ENCODE data around the gene SLCO4A1.

The SLCO4A1 gene

DNA sequence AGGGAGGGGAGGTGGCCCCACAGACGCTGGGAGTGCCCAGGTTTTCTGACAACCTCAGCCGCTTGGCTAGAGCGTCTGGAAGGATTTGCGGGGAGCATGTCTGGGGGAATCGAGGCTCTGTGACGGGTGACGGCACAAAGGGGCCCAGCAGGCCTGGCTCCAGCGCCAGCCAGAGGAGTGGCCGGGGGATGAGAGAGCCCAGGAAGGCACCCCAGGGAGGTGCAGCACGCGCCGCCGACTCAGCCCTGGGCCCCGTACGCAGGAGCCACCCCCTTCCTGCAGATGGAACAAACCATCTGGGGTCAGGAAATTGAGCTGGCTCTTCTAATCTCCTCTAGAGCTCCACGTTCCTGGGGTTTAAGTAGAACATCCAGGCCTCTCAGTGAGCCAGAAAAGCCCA, 5.9 kb upstream of the SLCO4A1 start:
- H3K4me3 ChIP-seq (ENCODE audit: low read depth, low read length) = no peak overlapping the region

DNA sequence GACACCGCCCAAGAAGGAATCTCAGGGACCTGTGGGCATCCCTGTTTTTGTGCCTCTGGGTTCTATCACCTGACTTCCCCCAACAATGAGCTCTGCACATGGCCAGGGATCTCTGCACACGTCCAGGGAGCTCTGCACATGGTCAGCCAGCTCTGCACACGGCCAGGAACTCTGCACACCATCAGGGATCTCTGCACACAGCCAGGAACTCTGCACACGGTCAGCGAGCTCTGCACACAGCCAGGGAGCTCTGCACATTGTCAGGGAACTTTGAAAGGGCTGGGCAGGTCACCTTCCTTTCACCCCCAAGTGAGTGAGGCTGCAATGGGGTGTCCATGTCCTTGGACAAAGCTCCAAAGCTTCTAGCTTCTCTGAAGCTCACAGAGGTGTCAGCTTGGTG, 5.2 kb upstream of the SLCO4A1 start:
- no peak overlapping the region for H3K4me3 ChIP-seq (ENCODE audit: low read depth, low read length)

DNA sequence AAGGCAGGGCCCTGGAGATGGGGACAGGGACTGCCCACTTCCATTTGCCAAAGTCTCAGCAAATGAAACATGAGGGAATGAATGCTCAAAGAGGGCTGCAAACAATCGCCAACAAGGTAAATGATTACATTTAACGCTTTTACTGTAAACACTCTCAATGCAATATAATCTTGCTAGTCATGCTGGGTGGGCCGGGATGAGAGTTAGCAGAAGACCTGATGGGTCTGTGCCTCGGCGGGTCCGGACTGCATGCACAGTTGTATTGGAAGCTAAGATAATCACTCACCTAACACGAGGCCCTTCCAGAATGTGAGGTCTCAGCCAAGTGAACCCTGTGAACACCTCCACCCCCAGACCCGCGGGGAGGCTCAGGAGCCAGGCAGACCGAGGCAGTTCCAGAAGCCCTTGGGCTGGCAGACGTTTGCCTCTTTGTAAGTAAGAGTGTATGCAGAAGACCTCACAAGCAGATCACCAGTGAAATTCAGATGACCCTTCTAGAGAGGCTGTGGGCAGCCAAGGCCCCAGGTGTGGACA, 4.7 kb upstream of the SLCO4A1 start:
- no peak overlapping the region for H3K4me3 ChIP-seq (ENCODE audit: low read depth, low read length)

DNA sequence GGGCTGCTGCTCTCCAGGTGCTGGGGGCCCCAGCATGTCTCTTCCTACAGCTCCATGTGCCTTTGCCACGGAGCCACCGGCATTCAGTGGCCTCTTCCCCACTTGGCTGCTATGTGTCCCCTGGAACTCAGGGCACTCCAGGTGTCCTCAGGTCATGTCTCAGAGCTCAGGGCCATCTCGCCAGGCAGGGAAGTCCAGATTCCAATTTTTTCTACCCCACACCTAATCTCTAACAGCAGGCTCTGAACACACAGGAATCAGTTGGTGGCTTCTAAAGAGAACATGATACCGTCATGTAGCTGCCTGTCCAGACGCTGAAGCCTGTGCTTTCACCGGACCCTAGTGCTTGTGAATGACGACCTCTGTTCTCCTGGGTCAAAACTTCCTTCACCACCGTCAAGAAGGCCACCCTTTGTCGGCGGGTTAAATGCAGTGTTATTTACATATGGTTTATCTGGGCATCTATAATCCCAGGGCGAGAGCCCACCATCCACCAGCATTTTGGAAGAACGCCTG, 4.2 kb upstream of the SLCO4A1 start:
- H3K4me3 ChIP-seq (ENCODE audit: low read depth, low read length) = no peak overlapping the region

DNA sequence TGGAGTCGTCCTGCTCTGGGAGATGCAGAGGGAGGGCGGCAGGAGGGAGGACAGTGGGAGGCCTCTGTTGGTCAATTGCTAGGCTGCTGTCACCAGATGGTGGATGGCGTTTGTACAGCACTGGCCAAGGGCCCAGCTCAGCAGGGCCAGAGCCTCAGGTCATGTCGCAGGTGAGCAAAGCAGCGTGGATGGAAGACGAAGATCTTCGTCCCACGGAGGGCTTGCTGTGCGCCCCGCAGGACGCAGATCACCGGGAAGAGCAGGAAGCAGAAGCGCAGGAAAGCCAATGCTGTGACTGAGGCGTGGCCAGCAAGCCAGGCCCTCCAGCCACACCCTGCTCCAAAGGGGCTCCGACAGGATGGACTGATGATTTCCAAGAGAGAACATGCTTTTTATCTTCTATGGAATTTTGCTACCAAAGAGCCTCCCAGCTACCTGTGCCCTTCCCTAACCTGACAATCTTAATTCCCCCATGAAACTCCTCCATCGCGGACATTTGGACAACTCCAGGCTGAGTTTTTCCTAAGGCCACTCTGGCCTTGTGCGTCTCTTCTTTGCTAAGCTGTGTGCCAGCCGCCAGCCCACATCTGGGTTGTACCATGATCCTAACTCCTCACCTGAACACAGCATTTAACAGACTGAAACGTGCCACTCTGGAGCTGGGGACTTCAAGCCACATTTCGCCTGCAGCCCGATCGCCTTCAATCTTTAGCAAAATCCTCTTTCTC, 3.5 kb upstream of the SLCO4A1 start:
- no peak overlapping the region for H3K4me3 ChIP-seq (ENCODE audit: low read depth, low read length)

DNA sequence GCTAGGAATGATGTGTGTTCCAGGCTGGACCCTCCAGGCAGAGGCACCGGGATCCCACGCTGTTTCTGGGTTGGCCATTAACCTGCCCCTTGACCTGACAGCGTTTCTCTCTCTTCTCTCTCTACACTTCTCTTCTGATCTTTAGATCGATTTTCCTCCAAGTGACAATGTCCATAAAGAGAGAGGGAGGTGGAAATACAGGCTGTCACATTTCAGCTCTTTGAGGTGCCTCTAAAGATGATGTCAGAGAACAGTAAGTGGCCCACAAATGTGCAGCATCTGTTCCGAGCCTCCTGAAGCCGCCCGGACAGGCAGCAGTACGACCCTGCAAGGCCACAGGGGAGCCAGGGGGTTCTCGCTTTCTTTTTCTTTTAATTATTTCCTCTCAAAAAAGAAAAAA, 2.5 kb upstream of the SLCO4A1 start:
- no peak overlapping the region for H3K4me3 ChIP-seq (ENCODE audit: low read depth, low read length)

DNA sequence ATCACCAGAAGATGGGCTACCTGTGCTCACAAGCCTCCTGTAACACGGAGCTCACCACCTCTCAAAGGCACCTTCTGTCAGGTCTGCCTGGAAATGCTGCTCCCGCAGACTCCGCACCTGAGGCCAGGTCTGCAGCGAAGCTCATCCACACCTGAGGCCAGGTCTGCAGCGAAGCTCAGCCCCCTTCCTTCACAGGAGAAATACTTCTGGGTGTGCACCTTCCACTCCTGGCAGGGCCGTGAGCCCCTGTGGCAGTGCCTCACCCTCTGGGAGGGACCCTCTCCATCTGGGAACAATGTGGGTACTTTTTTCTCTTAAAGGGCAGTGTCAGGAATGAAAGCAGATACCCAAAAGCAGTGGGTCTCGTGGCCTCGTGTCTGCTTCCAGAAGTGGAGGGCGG, 1.4 kb upstream of the SLCO4A1 start:
- no peak overlapping the region for H3K4me3 ChIP-seq (ENCODE audit: low read depth, low read length)

DNA sequence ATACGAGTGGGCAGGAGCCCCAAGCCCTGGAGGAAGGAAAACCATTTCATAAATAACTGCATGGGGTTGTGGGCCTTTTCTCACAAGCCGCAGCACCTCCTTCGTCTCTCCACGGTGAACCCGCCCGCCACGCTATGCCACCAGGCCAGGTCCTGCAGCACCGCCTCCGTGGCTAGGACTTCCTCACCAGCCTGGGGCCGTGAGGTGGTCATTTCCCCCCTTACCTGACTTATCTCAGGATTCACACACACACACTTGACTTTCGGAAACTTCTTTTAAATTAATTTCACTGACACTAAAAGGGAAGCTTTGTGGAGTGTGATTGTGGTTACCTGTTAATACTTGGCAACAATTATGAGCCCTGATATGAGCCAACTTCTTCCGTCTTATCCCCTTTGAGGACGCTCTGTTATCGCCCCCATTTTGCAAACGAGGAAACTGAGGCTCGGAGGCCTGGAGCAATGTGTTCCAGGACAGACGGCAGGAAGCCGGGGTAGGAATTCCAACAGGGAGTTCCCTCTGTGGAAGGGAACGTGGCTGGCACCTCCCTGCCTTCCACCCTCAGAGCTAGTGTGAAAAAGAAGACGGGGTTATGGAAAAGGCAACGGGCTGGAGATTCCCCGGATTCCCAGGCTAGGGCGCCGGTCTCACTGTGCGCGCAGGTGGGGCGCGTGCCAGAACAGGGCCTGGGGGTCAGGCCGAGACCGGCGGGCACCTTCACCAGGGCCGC, 817 bp upstream of the SLCO4A1 start:
- H3K4me3 ChIP-seq (ENCODE audit: low read depth, low read length) = peak overlapping the region; percentile 24

DNA sequence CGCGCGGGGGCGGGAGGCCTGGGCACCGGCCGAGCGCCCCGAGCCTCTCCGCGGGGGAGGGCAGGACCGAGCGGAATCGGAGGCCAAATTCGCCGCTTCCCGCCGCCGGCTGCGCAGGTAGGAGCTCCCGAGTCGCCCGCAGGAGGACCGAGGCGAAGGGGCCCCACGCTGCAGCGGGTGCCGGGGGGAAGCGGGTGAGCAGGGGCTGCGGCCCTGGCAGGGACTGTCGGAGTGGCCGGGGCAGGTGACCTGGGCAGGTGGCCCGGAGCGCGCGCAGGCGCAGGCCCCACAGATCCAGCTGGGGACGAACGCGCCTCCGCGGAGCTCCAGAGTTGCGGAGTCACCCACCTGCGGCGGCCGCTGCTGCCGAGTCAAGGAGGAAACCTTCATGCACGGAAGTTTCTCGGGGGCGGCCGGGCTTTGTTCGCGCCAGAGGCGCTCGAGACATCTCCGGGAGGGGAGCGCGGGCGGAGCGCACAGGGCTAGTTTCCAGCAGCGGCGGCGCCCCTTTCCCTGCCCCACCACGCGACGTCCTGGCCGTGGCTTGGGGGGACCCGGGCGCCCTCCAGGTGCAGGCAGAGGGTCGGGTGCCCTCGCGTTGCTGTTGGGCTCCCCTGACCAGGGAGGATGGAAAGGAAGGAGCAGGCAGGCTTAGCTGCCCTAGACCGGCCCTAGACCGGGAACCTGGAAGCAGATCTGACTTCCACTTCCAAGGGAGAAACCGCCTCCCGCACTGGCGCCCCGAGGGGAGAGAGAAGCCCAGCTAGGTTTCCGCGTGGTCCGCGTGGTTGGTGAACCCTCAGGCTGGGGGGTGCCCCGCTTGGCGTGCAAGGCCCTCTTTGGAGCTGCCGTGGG, 590 bp downstream of the SLCO4A1 start:
- peak overlapping the region; percentile 57 for H3K4me3 ChIP-seq (ENCODE audit: low read depth, low read length)

DNA sequence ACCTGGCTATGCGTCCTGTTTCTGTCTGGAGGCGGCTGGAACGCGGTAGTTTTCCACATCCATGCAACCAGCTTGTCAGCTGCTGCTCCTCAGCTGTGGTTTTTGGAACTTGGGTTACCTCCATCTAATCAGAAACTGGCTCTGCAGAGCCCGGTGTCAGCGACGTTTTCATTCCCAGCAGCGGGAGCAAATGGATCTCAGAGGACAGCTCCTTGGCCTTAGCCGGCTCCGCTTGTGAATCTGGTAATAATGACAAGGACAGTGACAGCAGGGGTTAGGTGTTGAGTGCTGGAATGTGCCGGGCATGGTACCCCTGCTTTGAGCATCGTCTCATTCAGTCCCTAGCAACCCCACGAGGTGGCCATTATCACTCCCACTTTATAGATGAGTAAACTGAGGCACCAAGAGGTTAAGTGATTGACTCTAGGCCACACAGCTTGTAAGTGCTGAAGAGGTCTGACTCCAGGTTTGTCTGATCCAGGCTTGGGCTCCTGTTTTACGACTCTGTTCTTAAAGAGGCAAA, 1.3 kb downstream of the SLCO4A1 start:
- H3K4me3 ChIP-seq (ENCODE audit: low read depth, low read length) = peak overlapping the region; percentile 57

DNA sequence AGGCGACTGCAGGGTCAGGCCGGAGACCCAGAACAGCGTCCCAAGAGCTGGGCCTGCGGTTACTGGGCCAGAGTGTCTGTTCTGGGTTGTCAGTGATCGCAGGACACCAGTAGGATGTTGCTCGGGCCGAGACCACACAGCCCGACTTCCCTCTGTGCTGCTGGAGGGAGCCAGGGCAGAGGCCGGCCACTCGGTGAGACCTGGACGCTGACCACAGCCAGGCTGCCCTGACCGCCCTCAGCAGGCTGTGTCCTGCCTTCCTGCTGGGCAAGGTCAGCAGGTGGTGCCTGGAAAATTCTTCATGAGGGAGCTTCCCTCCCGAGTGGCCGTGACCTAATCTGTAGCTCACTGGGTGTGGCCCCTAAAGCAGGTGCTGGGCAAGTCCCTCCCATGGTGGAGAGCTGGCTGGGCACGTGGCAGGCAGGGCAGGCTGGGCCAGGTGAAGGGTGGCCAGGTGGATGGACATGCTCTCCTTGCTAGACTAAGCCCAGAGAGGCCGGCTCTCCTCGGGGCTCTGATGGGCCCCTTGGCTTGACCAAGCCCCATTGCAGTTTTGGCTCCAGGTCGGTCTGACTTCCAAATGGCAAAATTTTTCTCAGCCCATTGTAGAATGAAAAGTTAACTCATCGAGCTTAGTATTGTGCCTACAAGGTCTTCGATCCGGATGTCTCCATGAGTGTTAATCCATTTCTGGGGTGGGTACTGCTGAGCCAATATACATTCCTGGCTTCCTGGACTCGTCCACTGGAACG, 1.9 kb downstream of the SLCO4A1 start:
- H3K4me3 ChIP-seq (ENCODE audit: low read depth, low read length) = no peak overlapping the region

DNA sequence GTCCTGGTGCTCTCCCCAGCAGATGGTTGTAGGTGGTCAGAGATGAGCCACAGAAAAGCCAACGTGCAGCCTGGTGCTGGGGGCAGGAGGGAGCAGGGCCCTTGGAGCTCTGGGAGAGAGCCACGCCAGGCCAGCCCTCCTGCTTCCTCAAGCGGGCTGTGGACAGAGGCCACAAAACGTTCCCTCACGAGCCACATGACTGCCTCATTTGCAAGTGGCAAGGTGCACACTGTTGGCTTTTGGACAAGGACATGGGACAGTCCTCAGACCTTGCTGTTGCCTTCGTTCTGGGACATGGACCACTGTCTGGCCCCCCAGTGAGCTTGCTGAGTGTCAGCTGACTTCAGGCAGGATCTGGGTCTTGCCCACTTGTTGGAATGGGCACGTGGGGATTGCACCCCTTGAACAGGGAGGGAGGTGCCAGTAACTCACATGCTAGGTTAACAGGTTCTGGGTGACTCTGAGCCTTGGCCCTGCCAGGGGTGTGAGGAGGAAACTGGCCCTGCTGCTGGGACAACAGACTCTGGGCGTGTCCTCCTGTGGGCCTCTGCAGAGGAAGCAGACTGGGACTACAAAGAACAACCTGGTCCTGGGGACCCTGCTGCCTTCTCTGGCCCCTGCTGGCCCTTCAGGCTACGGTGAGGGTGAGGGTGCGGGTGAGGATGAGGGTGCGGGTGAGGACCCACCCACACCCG, 2.6 kb downstream of the SLCO4A1 start:
- no peak overlapping the region for H3K4me3 ChIP-seq (ENCODE audit: low read depth, low read length)

DNA sequence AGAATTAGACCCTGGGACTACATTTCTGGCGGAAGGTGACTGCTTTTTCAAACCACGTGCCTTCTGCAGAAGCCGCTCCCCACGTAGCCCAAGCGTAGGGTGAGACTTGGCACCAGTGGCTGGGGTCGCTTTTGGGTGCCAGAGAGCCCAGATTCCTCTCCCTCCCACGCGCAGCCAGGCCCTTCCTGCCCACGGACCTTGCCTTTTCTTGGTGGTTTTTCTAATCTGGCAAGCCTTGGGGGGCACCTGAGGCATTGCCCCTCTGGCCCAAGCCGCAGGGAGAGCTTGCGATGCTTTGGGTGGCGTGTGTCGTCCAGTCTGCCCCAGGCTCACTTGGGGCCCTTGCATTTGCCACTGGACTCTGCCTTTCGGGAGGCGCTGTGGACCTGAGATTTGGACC, 3.3 kb downstream of the SLCO4A1 start:
- H3K4me3 ChIP-seq (ENCODE audit: low read depth, low read length) = no peak overlapping the region

DNA sequence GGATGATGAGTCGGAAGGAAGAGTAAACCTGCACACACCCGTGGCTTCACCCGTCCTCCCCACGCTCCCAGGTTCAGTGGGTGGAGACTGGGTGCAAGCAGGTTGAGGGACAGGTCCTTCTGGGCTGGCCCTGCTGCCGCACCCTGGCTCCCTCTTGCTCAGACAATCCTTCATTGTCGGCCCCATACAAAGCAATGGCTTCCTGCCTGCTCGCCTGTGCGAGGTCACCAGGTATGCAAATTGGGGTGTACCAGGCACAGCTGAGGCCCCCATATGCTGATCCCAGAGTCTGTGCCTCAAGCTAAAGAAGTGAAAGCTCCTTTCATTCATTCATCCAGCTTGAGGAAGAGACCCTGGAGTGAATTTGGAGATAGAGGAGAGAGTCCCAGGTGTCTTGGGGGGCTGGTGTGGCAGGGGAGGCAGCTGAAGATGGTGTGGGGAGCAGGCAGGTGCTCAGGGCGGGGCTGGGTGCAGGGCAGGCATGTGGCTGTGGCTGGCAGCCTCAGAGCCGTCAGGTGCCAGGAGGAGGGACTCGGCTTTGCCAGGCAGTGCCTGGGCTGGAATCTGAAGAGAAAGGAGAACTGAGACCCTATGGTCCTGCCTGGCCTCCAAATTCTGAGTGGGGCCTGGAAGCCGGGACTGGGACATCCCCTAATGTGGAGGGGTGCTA, 4.7 kb downstream of the SLCO4A1 start:
- H3K4me3 ChIP-seq (ENCODE audit: low read depth, low read length) = no peak overlapping the region

DNA sequence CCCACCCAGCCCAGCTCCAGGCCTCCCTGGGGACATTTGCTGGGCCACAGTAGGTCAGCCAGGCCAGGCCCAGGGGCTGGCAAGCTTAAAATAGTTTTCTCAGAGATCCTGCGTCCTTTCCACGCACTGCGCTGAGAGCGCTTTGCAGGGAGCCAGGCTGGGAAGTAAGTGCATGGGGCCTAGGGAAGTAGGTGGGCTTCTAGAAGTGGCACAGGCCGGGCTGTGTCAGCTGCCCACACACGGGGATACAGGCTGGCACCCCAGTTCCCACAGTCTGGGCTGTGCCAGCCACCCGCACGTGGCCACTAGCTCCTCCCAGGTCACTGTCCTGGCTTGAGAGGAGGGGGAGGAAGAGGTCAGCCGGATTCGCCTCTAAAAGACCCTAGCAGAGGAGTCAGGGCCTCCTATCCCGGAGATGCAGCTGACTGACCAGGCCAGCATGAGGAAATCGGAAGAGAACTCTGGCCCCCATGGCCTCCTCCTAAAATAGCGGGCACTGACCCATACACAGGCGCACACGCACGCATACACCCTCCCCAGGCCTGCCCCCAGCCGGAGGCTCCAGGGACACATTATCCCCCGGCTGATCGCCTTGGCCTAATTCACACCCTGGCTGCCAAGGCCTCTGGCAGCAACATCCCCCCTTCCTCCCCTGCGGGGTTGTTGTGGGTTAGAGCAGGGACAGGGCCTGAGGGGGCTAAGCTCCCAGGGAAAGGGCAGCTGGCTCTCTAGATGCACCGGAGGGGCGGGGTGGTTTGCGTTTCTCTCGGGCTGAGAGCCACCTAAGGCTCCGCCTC, 5.4 kb downstream of the SLCO4A1 start:
- H3K4me3 ChIP-seq (ENCODE audit: low read depth, low read length) = no peak overlapping the region

DNA sequence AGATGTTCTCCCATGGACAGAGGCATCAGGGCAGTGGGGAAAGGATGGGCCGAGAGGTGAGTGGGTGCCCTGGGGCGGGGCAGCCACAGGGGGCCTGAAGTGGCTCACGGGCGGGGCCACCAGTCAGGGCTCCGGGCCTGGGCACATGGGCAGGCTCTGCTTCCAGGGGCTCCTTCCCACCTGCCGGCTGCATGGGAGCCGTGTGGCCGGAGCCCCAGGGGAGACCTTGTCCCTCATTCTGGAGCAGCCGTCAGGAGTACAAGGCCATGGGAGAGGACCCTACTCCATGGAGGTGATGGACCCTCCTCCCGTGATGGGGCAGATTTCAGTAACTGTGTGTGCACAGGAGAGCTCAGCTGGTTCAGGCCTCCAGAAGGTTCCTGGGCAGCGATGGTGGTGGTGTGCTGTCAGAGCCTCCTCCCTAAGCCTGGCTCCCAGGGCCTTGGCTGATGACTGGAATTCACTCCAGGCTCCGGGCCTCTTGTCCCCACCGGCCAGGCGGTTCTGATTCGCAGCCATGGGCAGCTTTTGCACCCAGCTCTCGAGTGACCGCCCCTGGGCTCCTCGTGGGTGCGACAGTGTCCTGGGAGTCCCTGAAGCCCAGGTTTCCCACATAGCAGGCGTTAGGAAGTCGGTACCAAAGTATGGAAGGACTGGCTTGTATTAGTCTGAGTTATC, 6.2 kb downstream of the SLCO4A1 start:
- H3K4me3 ChIP-seq (ENCODE audit: low read depth, low read length) = no peak overlapping the region

DNA sequence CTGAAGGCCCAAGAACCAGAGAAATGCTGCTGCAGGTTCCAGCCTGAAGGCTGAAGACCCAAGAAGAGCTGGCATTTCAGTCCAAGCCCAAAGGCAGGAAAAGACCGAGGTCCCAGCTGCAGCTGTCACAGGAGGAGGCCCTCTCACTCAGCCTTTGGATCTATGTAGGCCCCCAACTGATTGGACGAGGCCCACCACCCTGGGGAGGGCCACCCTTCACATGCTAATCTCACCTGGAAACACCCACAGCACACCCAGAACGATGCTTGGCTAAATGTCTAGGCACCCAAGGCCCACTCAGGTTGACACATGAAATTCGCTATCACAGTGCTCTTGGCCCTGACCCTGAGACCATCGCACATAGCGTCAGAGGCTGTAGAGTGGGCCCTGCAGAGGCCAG, 6.8 kb downstream of the SLCO4A1 start:
- H3K4me3 ChIP-seq (ENCODE audit: low read depth, low read length) = no peak overlapping the region

All from iPS-11a (cell line).